Measurements from ENCODE around the gene SOX10. TPM values are rescaled to one million over a fixed set of nuclear protein-coding genes. Genes with fewer than 3 reads are reported as not detected.

The SOX10 gene
- total and polyA plus RNA-seq, 4 donors = 0.08 to 5.9 (median 2.6) TPM; not detected in 1

- H3K9me3 ChIP-seq (ENCODE audit: control insufficient read depth, low read length) = no peaks in the 10 kb centered on the region
- intact Hi-C loops (cut with DNase I) = no loop called here
- no peak overlapping the region for H3K4me3 ChIP-seq (ENCODE audit: low read length in 2 of 2)
- no peaks in the 10 kb centered on the region for H3K4me1 ChIP-seq (ENCODE audit: control insufficient read depth in 1 of 2, insufficient read depth in 2 of 2, low read length in 2 of 2)
- WGBS, 2 donors = 77 to 89% methylated on average over 3 of the region's 3 CpGs
- no peaks in the 10 kb centered on the region for H3K27me3 ChIP-seq (ENCODE audit: control insufficient read depth in 1 of 2, insufficient read depth in 2 of 2, low read length in 1 of 2)
- ATAC-seq (ENCODE audit: low FRiP score) (no peak), DNase-seq (no peak)
- no peak overlapping the region for H3K27ac ChIP-seq (ENCODE audit: low read depth in 1 of 2, low read length in 2 of 2)
- peaks cover 0 to 1% of the 10 kb centered on the region in 2 donors for H3K36me3 ChIP-seq (ENCODE audit: control insufficient read depth in 1 of 2, insufficient read depth in 2 of 2, low read length in 1 of 2)
These were observed 11.8 kb downstream of the SOX10 start for GRCh38 chr22:37972527-37972926.

GRCh38 chr22:37971475-37972434 lies 12.6 kb downstream of the SOX10 start:
- Histone ChIP-seq H3K4me3 (ENCODE audit: low read length in 2 of 2) (no peak overlapping the region), H3K36me3 (ENCODE audit: control insufficient read depth in 1 of 2, insufficient read depth in 2 of 2, low read length in 1 of 2) (peaks cover 0 to 1% of the 10 kb centered on the region in 2 donors), H3K9me3 (ENCODE audit: control insufficient read depth, low read length) (no peaks in the 10 kb centered on the region), H3K27ac (ENCODE audit: low read depth in 1 of 2, low read length in 2 of 2) (no peak overlapping the region), H3K4me1 (ENCODE audit: control insufficient read depth in 1 of 2, insufficient read depth in 2 of 2, low read length in 2 of 2) (no peaks in the 10 kb centered on the region), H3K27me3 (ENCODE audit: control insufficient read depth in 1 of 2, insufficient read depth in 2 of 2, low read length in 1 of 2) (no peaks in the 10 kb centered on the region)
- intact Hi-C loops (cut with DNase I) = no loop called here
- WGBS, 2 donors = 70 to 77% methylated on average over 7 of the region's 7 CpGs
- ATAC-seq (ENCODE audit: low FRiP score) = no peak
- no peak for DNase-seq

- ATAC-seq (ENCODE audit: low FRiP score) (no peak), DNase-seq (no peak)
- Histone ChIP-seq H3K9me3 (ENCODE audit: control insufficient read depth, low read length) (no peaks in the 10 kb centered on the region), H3K4me1 (ENCODE audit: control insufficient read depth in 1 of 2, insufficient read depth in 2 of 2, low read length in 2 of 2) (no peaks in the 10 kb centered on the region), H3K4me3 (ENCODE audit: low read length in 2 of 2) (no peak overlapping the region), H3K27ac (ENCODE audit: low read depth in 1 of 2, low read length in 2 of 2) (no peak overlapping the region), H3K27me3 (ENCODE audit: control insufficient read depth in 1 of 2, insufficient read depth in 2 of 2, low read length in 1 of 2) (no peaks in the 10 kb centered on the region), H3K36me3 (ENCODE audit: control insufficient read depth in 1 of 2, insufficient read depth in 2 of 2, low read length in 1 of 2) (peaks cover 0 to 1% of the 10 kb centered on the region in 2 donors)
- WGBS, 2 donors = 96 to 99% methylated on average over 4 of the region's 4 CpGs
- intact Hi-C loops (cut with DNase I) = no loop called here
These were observed 13.5 kb downstream of the SOX10 start for GRCh38 chr22:37970864-37971263.

GRCh38 chr22:37968452-37969251 lies 15.7 kb downstream of the SOX10 start:
- DNase-seq (no peak), ATAC-seq (ENCODE audit: low FRiP score) (no peak)
- Histone ChIP-seq H3K36me3 (ENCODE audit: control insufficient read depth in 1 of 2, insufficient read depth in 2 of 2, low read length in 1 of 2) (peaks cover 0 to 1% of the 10 kb centered on the region in 2 donors), H3K27ac (ENCODE audit: low read depth in 1 of 2, low read length in 2 of 2) (no peak overlapping the region), H3K27me3 (ENCODE audit: control insufficient read depth in 1 of 2, insufficient read depth in 2 of 2, low read length in 1 of 2) (no peaks in the 10 kb centered on the region), H3K9me3 (ENCODE audit: control insufficient read depth, low read length) (no peaks in the 10 kb centered on the region), H3K4me3 (ENCODE audit: low read length in 2 of 2) (no peak overlapping the region), H3K4me1 (ENCODE audit: control insufficient read depth in 1 of 2, insufficient read depth in 2 of 2, low read length in 2 of 2) (no peaks in the 10 kb centered on the region)
- intact Hi-C loops (cut with DNase I) = no loop called here
- 93 to 95% methylated on average over 5 of the region's 5 CpGs for WGBS, 2 donors

GRCh38 chr22:37967637-37968451 lies 16.5 kb downstream of the SOX10 start:
- Histone ChIP-seq H3K27me3 (ENCODE audit: control insufficient read depth in 1 of 2, insufficient read depth in 2 of 2, low read length in 1 of 2) (no peaks in the 10 kb centered on the region), H3K4me1 (ENCODE audit: control insufficient read depth in 1 of 2, insufficient read depth in 2 of 2, low read length in 2 of 2) (no peaks in the 10 kb centered on the region), H3K9me3 (ENCODE audit: control insufficient read depth, low read length) (no peaks in the 10 kb centered on the region), H3K36me3 (ENCODE audit: control insufficient read depth in 1 of 2, insufficient read depth in 2 of 2, low read length in 1 of 2) (peaks cover 0 to 1% of the 10 kb centered on the region in 2 donors), H3K4me3 (ENCODE audit: low read length in 2 of 2) (no peak overlapping the region), H3K27ac (ENCODE audit: low read depth in 1 of 2, low read length in 2 of 2) (no peak overlapping the region)
- intact Hi-C loops (cut with DNase I) = no loop called here
- WGBS, 2 donors = 84% methylated on average over 14 of the region's 14 CpGs
- DNase-seq (no peak), ATAC-seq (ENCODE audit: low FRiP score) (no peak)

- no peak for ATAC-seq (ENCODE audit: low FRiP score)
- Histone ChIP-seq H3K4me1 (ENCODE audit: control insufficient read depth in 1 of 2, insufficient read depth in 2 of 2, low read length in 2 of 2) (no peaks in the 10 kb centered on the region), H3K9me3 (ENCODE audit: control insufficient read depth, low read length) (no peaks in the 10 kb centered on the region), H3K27ac (ENCODE audit: low read depth in 1 of 2, low read length in 2 of 2) (no peak overlapping the region), H3K36me3 (ENCODE audit: control insufficient read depth in 1 of 2, insufficient read depth in 2 of 2, low read length in 1 of 2) (peaks cover 0 to 4% of the 10 kb centered on the region in 2 donors), H3K4me3 (ENCODE audit: low read length in 2 of 2) (no peak overlapping the region), H3K27me3 (ENCODE audit: control insufficient read depth in 1 of 2, insufficient read depth in 2 of 2, low read length in 1 of 2) (no peaks in the 10 kb centered on the region)
- intact Hi-C loops (cut with DNase I) = no loop called here
- DNase-seq = no peak
- 76 to 93% methylated on average over 1 of the region's 1 CpG for WGBS, 2 donors
These were observed 17.2 kb downstream of the SOX10 start for GRCh38 chr22:37967147-37967546.

- 62 to 65% methylated on average over 9 of the region's 9 CpGs for WGBS, 2 donors
- peaks cover 0 to 5% of the 10 kb centered on the region in 2 donors for H3K36me3 ChIP-seq (ENCODE audit: control insufficient read depth in 1 of 2, insufficient read depth in 2 of 2, low read length in 1 of 2)
- intact Hi-C loops (cut with DNase I) = loop anchor here (1.0 to 2.0 kb wide), 2 partner anchors 149 kb away; no protein-coding TSS in a partner anchor
These were observed 18.3 kb downstream of the SOX10 start for GRCh38 chr22:37965940-37966664.

GRCh38 chr22:37961062-37961461 lies 23.3 kb downstream of the SOX10 start:
- WGBS, 2 donors = 96% methylated on average over 4 of the region's 4 CpGs
- Histone ChIP-seq H3K4me3 (ENCODE audit: low read length in 2 of 2) (no peak overlapping the region), H3K9me3 (ENCODE audit: control insufficient read depth, low read length) (no peaks in the 10 kb centered on the region), H3K36me3 (ENCODE audit: control insufficient read depth in 1 of 2, insufficient read depth in 2 of 2, low read length in 1 of 2) (peaks cover 0 to 11% of the 10 kb centered on the region in 2 donors), H3K27me3 (ENCODE audit: control insufficient read depth in 1 of 2, insufficient read depth in 2 of 2, low read length in 1 of 2) (no peaks in the 10 kb centered on the region), H3K4me1 (ENCODE audit: control insufficient read depth in 1 of 2, insufficient read depth in 2 of 2, low read length in 2 of 2) (no peaks in the 10 kb centered on the region), H3K27ac (ENCODE audit: low read depth in 1 of 2, low read length in 2 of 2) (no peak overlapping the region)
- ATAC-seq (ENCODE audit: low FRiP score) = no peak
- no peak for DNase-seq
- intact Hi-C loops (cut with DNase I) = no loop called here

More at GRCh38 chr22:37965940-37966664, 18.3 kb downstream of the SOX10 start:
- no peaks in the 10 kb centered on the region for H3K27me3 ChIP-seq (ENCODE audit: control insufficient read depth in 1 of 2, insufficient read depth in 2 of 2, low read length in 1 of 2)
- H3K4me3 ChIP-seq (ENCODE audit: low read length in 2 of 2) = no peak overlapping the region
- ATAC-seq (ENCODE audit: low FRiP score) = no peak
- H3K9me3 ChIP-seq (ENCODE audit: control insufficient read depth, low read length) = no peaks in the 10 kb centered on the region
- H3K27ac ChIP-seq (ENCODE audit: low read depth in 1 of 2, low read length in 2 of 2) = no peak overlapping the region
- DNase-seq = no peak
- no peaks in the 10 kb centered on the region for H3K4me1 ChIP-seq (ENCODE audit: control insufficient read depth in 1 of 2, insufficient read depth in 2 of 2, low read length in 2 of 2)
